SK-N-DZ (cell line): ENCODE data around the gene TRMT10B.
A peak's percentile ranks its signal among the peaks of the same experiment; 100 is the strongest.
"Not testable (repeated sequence)": the region's sequence is repeated elsewhere in the genome, so short reads cannot be mapped to it uniquely, and the experiment has no call there.

ENCODE experiments used
- DNase-seq: peaks from one replicate; pipeline ENCODE4 v3.0.0-alpha.2; 2015; ENCODE audit warnings: low spot score

TRMT10B gene

DNA sequence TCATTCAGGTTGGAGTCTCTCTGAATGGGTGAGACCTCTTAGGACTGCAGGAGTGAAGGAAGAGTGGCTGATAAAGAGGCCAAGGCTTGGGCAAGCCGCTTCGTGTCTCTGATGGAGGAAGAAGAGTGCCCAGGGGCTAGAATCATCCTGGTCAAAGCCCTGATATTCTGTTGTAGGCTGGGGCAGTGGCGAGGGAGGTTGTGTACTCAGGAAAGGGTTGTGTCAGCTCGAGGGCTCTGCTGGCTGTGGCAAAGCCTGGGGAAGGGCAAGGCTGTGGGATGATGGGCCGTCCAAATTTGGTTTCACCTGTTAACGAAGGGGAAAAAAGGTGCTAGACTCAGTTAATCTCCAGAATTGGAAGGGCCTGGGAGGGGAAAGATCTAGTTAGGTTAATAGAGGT, 2.4 kb upstream of the TRMT10B start:
- no peak for DNase-seq

DNA sequence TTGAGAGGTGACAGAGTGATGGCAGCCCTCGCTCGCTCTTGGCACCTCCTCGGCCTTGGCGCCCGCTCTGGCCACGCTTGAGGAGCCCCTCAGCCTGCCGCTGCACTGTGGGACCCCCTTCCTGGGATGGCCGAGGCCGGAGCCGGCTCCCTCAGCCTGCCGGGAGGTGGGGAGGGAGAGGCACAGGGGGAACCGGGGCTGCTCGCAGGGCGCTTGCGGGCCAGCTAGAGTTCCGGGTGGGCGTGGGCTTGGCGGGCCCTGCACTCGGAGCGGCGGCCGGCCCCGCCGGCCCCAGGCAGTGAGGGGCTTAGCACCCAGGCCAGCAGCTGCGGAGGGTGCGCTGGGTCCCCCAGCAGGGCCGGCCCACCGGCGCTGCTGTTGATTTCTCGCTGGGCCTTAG, 1.9 kb upstream of the TRMT10B start:
- DNase-seq = not testable (repeated sequence)

DNA sequence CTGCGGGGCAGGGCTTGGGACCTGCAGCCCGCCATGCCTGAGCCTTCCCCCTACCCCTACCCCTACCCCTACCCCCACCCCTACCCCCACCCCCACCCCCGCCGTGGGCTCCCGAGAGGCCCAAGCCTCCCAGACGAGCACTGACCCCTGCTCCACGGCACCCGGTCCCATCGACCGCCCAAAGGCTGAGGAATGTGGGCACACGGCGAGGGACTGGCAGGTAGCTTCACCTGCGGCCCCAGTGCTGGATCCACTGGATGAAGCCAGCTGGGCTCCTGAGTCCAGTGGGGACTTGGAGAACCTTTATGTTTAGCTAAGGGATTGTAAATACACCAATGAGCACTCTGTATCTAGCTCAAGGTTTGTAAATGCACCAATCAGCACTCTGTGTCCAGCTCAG, 1.5 kb upstream of the TRMT10B start:
- not testable (repeated sequence) for DNase-seq

DNA sequence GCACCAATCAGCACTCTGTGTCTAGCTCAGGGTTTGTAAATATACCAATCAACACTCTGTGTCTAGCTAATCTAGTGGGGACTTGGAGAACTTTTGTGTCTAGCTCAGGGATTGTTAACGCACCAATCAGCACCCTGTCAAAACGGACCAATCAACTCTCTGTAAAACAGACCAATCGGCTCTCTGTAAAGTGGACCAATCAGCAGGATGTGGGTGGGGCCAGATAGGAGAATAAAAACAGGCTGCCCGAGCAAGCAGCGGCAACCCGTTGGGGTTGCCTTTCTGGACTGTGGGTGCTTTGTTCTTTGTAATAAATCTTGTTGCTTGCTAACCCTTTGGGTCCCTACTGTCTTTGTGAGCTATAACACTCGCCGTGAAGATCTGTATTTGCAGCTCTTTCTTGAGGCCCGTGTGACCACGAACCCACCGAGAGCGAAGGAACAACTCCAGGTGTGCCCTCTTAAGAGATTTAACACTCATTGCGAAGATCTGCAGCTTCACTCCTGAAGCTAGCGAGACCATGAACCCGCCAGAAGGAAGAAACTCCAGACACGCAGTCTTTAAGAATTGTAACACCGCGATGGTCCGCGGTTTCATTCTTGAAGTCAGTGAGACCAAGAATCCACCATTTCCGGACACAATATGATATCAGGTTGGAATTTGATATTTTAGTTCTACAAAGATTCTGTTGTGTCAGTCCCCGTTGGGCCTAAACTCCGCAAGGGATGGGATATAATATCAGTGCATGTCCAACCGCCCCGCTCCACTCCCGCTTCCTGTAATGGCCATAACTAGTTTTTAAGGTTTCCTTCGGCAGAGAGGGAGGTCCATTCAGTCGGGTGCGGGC, 740 bp upstream of the TRMT10B start:
- no peak for DNase-seq

DNA sequence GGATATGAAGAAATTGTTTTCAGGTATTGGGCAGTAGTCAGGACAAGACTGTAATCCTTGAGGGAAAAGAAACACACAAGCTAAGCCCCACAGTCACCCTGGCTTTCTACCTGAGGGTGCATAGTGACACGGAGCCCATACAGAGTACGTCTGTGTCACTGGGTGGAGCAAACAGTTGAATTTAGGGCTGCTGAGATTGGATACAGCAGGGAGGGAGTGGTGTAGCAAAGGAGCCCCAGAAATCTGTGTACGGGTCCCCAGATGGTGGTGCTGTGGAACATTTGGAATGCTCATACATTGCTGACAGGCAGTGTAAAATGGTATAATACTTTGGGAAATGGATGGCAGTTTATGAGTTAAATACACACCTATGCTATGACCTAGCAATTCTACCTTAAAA, 5.1 kb downstream of the TRMT10B start:
- DNase-seq = no peak

GRCh38 chr9:37760416-37761161, 7.0 kb downstream of the TRMT10B start:
- DNase-seq = no peak

GRCh38 chr9:37761511-37761910, 7.9 kb downstream of the TRMT10B start:
- DNase-seq = no peak

- DNase-seq = not testable (repeated sequence)
Observed at GRCh38 chr9:37765263-37765662, 11.7 kb downstream of the TRMT10B start.

DNA sequence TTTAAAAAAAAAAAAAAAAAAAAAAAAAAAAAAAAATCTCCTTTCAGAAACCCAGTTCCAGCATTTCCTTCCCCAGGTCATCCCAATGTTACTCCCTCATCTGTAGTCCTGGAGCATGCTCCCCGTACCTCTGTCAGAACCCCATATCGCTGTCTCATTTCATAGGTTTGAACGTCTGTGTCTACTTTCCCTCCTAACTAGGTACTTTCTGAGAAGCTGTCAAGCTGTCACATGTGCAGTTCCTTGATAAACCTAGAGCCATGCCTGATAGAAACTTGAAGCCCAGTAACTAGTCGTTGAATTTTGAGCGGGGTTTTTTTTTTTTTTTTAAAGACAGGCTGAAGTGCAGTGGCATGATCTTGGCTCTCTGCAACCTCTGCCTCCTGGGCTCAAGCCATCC, 15.7 kb downstream of the TRMT10B start:
- DNase-seq = no peak

DNA sequence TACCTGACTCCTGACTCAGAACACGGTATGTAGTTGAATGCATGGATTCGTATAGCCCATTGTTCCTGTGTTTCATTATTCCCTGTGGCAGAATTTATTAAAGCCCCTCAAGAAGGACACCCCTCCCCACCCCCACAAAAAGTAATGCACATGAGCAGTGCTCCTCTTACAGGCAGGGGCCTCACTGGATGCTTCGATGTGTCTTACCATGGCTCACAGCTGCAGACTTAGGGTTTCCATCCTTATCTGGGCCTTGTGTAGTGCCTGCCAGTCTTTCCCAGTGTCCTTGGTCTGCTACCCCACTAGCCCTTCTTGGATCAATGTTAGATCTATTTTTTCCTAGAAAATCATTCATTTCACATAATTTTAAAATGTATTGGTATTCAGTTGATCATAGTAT, 16.4 kb downstream of the TRMT10B start:
- no peak for DNase-seq

GRCh38 chr9:37775216-37775919, 21.8 kb downstream of the TRMT10B start:
- DNase-seq = no peak

DNA sequence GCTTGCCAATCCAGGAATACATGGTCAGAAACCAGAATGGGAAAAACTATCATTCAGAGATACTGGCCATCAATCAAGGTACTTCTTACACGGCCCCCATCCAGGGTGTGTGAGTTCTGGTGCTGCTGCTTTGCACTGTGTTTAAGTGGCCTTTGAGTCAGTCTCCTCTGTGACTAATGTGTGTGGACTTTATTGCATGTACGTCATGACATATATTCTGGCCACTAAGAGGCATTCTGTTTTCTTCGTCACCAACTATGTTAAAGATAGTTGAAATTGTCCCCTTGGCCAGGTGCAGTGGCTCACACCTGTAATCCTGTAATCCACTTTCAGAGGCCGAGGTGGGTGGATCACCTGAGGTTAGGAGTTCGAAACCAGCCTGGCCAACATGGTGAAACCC, 22.7 kb downstream of the TRMT10B start:
- no peak for DNase-seq

DNA sequence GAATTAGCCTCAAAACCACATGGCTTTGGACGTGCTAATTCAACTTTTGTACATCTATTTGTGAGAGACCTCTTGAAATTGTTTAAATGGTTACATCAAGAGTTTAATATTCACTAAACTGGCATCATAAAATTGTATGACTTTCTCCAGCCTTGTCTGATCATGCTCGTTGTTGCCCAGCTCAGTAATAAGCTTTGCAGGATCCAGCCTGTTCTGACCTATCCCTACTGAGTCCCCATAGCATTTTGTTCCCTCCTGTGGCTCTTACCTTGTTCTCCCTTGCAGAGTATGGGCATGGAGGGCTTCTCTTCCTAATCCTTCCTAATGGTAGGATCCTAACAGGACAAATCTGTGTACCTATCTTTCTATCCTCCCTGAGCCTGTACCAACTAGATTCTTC, 24.9 kb downstream of the TRMT10B start:
- no peak for DNase-seq

DNA sequence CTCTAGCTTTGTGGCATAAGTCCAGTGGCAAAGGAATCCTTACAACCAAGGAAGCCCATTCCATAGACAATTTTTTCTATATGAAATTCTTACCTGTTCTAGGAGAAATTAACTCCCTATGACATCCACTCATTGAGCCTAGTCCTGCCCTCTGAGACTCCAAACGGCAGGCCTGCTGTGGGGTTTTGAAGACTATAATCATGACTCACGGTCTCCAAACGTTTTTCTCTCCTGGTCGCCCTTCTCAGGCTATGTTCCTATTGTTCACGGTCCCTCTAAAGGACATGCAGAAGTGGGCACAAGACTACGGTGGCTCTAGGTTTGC, 30.6 kb downstream of the TRMT10B start:
- no peak for DNase-seq

GRCh38 chr9:37784616-37785483, 31.2 kb downstream of the TRMT10B start, which contains the start of gene EXOSC3:
TSS of gene EXOSC3 (minus strand) at chr9:37785064. CDS start at chr9:37785044, 20 bp downstream.
- DNase-seq = peak; percentile 90

GRCh38 chr9:37787059-37787458, 33.5 kb downstream of the TRMT10B start:
- DNase-seq = no peak

DNA sequence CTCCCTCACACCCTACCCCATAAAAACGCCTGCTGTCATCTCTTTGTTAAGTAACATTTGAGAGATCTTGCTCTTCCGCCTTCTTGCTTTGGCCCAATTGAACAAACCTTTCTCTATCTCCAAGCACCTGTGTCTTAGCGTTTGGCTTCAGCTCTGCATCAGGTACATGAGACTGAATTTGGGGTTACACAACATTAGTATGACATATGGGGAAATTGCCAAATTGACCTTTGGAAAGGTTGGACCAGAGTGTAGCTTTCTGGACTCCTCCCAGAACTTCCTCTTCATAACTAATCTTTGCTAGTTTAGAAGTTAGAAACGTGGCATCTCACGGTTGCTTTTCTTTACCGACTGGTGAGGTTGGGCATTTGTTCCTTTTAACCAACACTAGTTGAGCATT, 34.7 kb downstream of the TRMT10B start:
- no peak for DNase-seq

DNA sequence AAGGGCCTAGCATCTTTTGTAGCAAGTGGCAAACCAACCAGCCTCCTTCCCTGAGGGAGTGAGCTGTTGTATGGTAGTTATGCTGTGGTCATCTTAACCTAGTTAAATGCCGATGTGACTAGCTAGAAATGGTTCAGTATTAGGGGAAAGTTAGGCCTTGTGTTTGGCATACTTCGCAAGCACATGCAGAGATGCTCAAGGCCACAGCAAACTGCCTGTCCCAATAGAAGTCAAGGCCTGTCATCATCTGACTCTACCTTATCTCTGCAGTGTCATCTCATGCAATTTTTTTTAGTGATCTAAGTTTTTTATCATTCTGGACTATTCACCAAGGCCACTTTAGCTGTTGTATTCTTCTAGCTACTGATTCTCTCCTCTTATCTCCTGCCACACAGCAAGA, 36.5 kb downstream of the TRMT10B start:
- DNase-seq = no peak

DNA sequence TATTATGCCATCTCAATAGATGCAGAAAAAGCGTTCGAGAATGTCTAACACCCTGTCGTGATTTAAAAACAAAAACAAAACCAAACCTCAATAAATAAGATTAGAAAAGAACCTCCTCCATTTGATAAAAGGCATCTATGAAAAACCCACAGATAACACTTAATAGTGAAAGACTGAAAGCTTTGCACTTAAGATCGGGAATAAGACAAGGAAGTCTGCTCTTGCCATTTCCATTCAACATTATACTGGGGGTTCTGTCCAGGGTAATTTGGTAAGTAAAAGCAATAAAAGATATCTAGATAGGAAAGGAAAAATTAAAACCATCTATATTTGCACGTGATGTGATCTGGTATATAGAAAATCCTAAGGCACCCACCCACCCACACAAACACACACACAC, 38.5 kb downstream of the TRMT10B start:
- no peak for DNase-seq

DNA sequence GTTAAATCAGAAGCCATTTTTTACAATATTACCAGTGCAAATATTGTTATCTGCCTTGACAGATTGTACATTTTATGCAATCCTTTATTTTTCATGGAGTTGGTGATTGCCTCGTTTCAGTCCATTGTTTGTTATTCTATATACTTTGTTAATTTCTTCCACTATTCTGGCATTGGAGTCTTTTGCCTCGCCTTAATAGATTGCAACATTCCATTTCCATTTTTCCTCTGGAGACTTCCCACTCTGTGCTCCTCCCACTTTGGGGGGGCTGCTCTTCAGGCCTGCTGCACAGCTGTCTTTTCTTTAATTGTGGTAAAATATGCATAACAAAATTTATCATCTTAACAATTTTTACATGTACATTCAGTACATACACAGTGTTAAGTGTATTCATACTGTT, 42.6 kb downstream of the TRMT10B start:
- DNase-seq = no peak

DNA sequence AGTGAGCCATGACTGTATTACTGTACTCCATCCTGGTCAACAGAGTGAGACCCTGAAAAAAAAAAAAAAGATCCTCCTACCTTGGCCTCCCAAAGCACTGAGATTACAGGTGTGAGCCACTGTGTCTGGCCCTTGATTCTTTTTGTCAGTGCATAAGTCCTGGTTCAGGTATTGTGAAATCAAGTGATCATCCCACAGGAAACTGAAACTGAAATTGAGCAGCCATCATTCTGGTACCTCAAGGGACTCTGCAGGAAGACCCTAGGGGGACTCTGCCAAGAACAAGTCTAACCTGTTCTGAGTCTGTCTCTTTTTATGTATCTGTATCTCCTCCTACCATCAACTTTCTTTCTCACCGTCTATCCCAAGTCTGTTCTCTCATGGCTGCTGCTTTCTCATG, 45.1 kb downstream of the TRMT10B start:
- no peak for DNase-seq
